A673 (cell line): ENCODE results near the gene KANSL3. TPM values are rescaled to one million over a fixed set of nuclear protein-coding genes. Genes with fewer than 3 reads are reported as not detected.

Source experiments
- BruUV-seq: library from RNA; stranded (reverse); fragments of 400-500 nt; replicated peaks from 2 replicates; lab custom pipeline; 2021; lab: Mats Ljungman, UMichigan
- CTCF ChIA-PET: fragments of 300-600 bp; sonication (Branson Sonifier 250); formaldehyde crosslinking; loops from one replicate; lab custom pipeline; 2022; ENCODE audit warnings: antibody characterized with exemption; lab: Charles Lee
- POLR2A ChIA-PET: fragments of 300-600 bp; sonication (Branson Sonifier 250); formaldehyde crosslinking; loops from one replicate; lab custom pipeline; 2022; ENCODE audit warnings: antibody characterized with exemption; ENCODE audit not compliant: low non-redundant PET; lab: Charles Lee
- DNase-seq: peaks from one replicate; pipeline ENCODE4 v3.0.0-alpha.2; 2015; ENCODE audit warnings: low spot score
- H3K27ac ChIP-seq: fragments of 200-600 bp; sonication (generic); 2 replicates; pipeline ENCODE4 v1.5.1; 2016; ENCODE audit warnings: mixed run types, low read depth, mild to moderate bottlenecking, mixed read lengths, antibody characterized with exemption, low read length; ENCODE audit not compliant: poor library complexity, severe bottlenecking
- H3K27me3 ChIP-seq: fragments of 200-600 bp; sonication (generic); replicated peaks from 2 replicates; pipeline ENCODE4 v1.6.1; 2017; ENCODE audit warnings: mixed run types, low read depth, mild to moderate bottlenecking, mixed read lengths, antibody characterized with exemption, low read length; ENCODE audit not compliant: insufficient read depth, poor library complexity
- H3K36me3 ChIP-seq: fragments of 200-600 bp; sonication (generic); 2 replicates; pipeline ENCODE4 v1.6.1; 2016; ENCODE audit warnings: mixed run types, mild to moderate bottlenecking, mixed read lengths, antibody characterized with exemption, low read length; ENCODE audit not compliant: insufficient read depth, poor library complexity, severe bottlenecking
- H3K4me1 ChIP-seq: fragments of 200-600 bp; sonication (generic); 2 replicates; pipeline ENCODE4 v1.6.1; 2017; ENCODE audit warnings: mixed run types, mild to moderate bottlenecking, mixed read lengths, antibody characterized with exemption, low read length; ENCODE audit not compliant: insufficient read depth, poor library complexity, severe bottlenecking
- H3K4me3 ChIP-seq: fragments of 200-600 bp; sonication (generic); 2 replicates; pipeline ENCODE4 v1.5.1; 2016; ENCODE audit warnings: low read depth, mixed run types, mild to moderate bottlenecking, mixed read lengths, low read length; ENCODE audit not compliant: poor library complexity, severe bottlenecking
- H3K9me3 ChIP-seq: fragments of 200-600 bp; sonication (generic); 2 replicates; pipeline ENCODE4 v1.6.1; 2016; ENCODE audit warnings: mixed run types, low read depth, mild to moderate bottlenecking, mixed read lengths, antibody characterized with exemption, low read length; ENCODE audit not compliant: poor library complexity, severe bottlenecking
- CTCF ChIP-seq: fragments of 300-800, 200-600 bp; sonication (generic); conservative IDR thresholded peaks from 2 replicates; pipeline ENCODE4 v1.5.1; 2017; ENCODE audit warnings: low read depth, mild to moderate bottlenecking, antibody characterized with exemption, low read length, moderate library complexity, mixed read lengths
- EZH2 ChIP-seq: fragments of 200-600 bp; sonication (generic); IDR thresholded peaks from 2 replicates; pipeline ENCODE4 v1.6.1; 2017; ENCODE audit warnings: borderline replicate concordance, low read depth, mild to moderate bottlenecking, mixed read lengths, antibody characterized with exemption, low read length; ENCODE audit not compliant: poor library complexity, severe bottlenecking
- intact Hi-C: fragments of 100-400 bp; cut with micrococcal nuclease; formaldehyde crosslinking; loops from one replicate; pipeline ENCODE4 v1.10.0; 2022; ENCODE audit not compliant: unreplicated experiment
- total RNA-seq: library from RNA; stranded (reverse); gene quantifications from 2 replicates; pipeline ENCODE4 v1.2.3, GENCODE V29; 2021

Gene KANSL3
- total RNA-seq, 1 experiment from 2014 or later = 71.8 TPM

GRCh38 chr2:96550787-96551604, 87.1 kb downstream of the KANSL3 start:
- no TSS peak for BruUV-seq
- no peaks in the 10 kb centered on the region for H3K27me3 ChIP-seq
- H3K36me3 ChIP-seq = no peaks in the 10 kb centered on the region
- H3K4me1 ChIP-seq = no peaks in the 10 kb centered on the region
- TF ChIP-seq CTCF (no peak), EZH2 (no peak)
- no peak overlapping the region for H3K4me3 ChIP-seq
- ChIA-PET POLR2A (no interaction called here), CTCF (no interaction called here)
- intact Hi-C loops = no loop called here
- no peak for DNase-seq
- no peak overlapping the region for H3K27ac ChIP-seq
- H3K9me3 ChIP-seq = no peaks in the 10 kb centered on the region

GRCh38 chr2:96549967-96550786, 87.9 kb downstream of the KANSL3 start:
- no peak for TF ChIP-seq EZH2
- no peak for TF ChIP-seq CTCF
- ChIA-PET POLR2A (no interaction called here), CTCF (no interaction called here)
- BruUV-seq = no TSS peak
- H3K4me3 ChIP-seq = no peak overlapping the region
- H3K27ac ChIP-seq = no peak overlapping the region
- no peaks in the 10 kb centered on the region for H3K4me1 ChIP-seq
- no peaks in the 10 kb centered on the region for H3K9me3 ChIP-seq
- DNase-seq = no peak
- intact Hi-C loops = no loop called here
- no peaks in the 10 kb centered on the region for H3K27me3 ChIP-seq
- H3K36me3 ChIP-seq = no peaks in the 10 kb centered on the region

- intact Hi-C loops = no loop called here
- no peak for DNase-seq
- ChIA-PET CTCF (no interaction called here), POLR2A (no interaction called here)
- H3K9me3 ChIP-seq = no peaks in the 10 kb centered on the region
- TF ChIP-seq CTCF (no peak), EZH2 (no peak)
- H3K4me1 ChIP-seq = no peaks in the 10 kb centered on the region
- no TSS peak for BruUV-seq
- no peak overlapping the region for H3K4me3 ChIP-seq
- H3K27ac ChIP-seq = no peak overlapping the region
- H3K36me3 ChIP-seq = no peaks in the 10 kb centered on the region
- H3K27me3 ChIP-seq = no peaks in the 10 kb centered on the region
Observed at GRCh38 chr2:96549466-96549785, 88.7 kb downstream of the KANSL3 start.
